Activated gamma-delta T cell treated with Interleukin-2 at 50 U/mL for 16 hours (primary cell): ENCODE measurements around the gene YBX3.

ENCODE experiments used
- DNase-seq: peaks from one replicate; pipeline ENCODE4 v3.0.0-alpha.2; 2020

YBX3 gene

DNA sequence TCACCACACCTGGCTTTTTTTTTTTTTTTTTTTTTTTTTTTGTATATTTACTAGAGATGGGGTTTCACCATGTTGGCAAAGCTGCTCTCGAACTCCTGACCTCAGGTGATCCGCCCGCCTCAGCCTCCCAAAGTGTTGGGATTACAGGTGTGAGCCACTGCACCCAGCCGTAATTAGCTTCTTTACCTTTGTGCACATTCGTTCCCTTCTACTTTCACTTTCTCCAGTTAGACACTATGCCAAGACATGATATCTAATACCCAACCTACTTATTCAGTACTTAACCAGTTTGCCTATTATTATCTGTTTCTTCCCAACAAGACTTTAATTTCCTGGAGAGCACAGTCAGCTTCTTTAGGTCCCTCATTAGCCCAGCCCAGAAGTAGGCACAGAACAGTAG lies 54.6 kb downstream of the YBX3 start:
- DNase-seq = no peak

DNA sequence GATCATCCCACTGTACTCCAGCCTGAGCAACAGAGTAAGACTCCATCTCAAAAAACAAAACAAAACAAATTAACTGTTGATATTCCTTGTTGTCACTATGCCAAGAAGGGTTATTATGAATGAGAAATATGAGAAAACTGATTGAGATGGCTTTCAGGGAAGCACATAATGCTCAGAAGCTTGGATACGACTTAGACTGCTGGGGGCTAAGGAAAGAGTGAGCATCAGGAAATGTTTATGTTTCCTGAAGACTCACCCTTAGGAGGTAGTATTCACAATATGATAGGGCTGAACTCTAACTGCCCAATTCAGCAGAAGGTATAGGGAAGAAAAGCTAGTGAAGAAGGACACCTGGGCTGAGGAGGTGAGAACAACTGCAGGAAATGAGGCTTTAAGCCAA lies 55.5 kb downstream of the YBX3 start:
- no peak for DNase-seq

DNA sequence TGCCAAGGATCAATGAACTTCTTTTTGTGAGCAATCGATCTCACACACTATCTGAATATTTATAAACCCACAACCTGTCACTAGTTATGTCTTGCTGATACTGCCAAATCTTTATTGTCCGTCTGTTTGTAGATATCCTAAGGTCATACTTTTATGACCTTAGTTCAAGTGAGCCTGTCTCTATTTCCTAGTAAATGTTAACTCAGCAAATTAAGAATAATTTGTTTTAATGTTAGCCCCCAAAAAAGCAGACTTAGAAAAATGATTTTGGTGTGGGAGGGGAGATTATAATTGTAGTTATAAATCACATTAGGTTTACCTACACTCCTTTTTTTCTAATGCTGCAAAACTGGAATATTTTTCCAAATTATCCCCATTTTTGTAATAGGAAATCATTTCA lies 58.6 kb downstream of the YBX3 start:
- no peak for DNase-seq

DNA sequence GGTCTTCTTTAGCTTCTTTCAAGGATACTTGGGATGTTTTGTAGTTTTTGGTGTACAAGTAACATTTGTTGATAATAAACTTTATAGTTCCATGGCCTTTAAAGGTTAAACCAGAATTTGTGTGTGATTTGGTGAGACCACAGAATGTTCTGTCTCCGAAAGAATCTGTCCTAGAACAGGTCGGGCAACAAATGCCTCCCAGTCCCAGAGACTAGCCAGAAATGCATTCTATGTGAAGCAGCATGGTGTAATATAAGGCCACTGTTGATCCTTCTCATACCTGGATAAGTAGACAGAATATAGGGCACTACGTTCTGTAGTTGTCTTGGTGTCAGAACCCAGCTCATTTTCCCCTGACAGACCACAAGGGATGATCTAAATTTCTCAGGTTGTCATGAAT lies 59.3 kb downstream of the YBX3 start:
- DNase-seq = no peak

DNA sequence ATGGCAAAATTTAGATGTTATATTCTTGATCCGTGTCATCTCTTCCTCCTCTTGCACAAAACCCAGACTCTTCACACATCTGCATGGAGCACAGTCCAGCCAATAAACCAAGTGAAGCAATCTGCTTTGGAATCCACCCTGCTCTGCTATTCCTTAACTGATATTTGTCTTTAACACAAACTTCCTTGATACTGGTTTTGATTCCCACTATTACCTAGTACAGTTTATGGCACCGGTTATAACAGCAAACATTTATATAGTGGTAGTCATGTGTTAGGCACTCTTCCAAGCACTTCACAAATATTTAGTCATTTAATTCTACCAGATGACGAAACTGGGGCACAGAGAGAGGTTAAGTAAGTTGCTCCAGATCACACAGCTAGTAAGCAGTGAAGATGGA lies 61.8 kb downstream of the YBX3 start:
- DNase-seq = no peak

DNA sequence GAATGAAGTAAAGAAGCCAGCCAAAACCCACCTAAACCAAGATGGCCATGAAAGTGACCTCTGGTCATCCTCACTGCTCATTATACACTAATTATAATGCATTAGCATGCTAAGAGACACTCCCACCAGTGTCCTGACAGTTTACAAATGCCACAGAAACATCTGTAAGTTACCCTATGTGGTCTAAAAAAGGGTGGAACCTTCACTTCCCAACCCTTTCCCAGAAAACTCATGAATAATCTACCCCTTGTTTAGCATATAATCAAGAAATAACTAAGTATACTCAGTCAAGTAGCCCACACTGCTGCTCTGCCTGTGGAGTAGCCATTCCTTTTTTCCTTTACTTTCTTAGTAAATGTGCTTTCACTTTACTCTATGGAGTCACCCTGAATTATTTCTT lies 69.1 kb downstream of the YBX3 start:
- DNase-seq = no peak

DNA sequence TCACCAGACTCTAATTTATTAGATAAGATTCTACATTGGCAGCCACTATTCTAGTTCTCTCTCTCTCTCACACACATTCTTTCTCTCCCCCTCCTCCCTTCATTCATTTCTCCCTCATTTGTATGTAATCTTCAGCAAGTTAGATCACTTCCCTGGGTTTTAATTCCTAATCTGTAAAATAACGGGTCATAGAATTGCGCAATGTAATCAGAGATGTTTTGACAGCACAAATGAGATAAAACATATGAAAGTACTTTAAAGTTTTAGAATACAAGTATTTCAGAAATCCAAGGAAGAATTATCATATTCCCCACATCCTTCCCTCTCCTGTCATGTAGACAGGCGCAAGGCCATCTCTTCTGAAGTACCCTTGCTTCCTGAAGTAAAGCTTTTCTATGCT lies 70.9 kb downstream of the YBX3 start:
- no peak for DNase-seq
